HG03469 (cell line): ENCODE results near the gene ANKFY1.
"Not testable (repeated sequence)": the region's sequence is repeated elsewhere in the genome, so short reads cannot be mapped to it uniquely, and the experiment has no call there.

ENCODE experiments used
- ATAC-seq: cut with Tn5 transposase; IDR thresholded peaks from one replicate; pipeline ENCODE4 v1.9.1; 2021; ENCODE audit warnings: mild to moderate bottlenecking, moderate library complexity, moderate number of reproducible peaks; ENCODE audit not compliant: unreplicated experiment

Gene ANKFY1

DNA sequence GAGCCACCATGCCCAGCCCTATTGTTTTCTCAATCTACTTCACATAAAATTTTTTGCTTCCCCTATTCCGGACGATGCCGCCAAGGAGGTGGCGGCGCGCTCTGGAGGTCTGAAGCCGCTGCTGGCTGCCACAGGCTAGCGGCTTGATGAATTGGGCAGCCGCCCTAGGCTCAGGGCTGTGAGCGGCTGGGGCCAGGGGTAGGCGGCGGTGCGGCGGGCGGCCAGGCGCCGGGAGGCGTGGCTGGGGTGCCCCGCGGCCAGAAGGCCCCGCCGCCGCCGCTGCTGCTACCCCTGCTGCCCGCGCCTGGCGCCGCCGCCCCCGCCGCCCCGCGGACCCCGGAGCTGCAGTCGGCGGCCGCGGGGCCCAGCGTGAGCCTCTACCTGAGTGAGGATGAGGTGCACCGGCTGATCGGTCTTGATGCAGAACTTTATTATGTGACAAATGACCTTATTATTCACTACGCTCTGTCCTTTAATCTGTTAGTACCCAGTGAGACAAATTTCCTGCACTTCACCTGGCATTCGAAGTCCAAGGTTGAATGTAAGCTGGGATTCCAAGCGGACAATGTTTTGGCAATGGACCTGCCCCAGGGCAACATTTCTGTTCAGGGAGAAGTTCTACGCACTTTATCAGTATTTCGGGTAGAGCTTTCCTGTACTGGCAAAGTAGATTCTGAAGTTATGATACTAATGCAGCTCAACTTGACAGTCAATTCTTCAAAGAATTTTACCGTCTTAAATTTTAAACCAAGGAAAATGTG lies 41.7 kb downstream of the ANKFY1 start:
- ATAC-seq = no peak

DNA sequence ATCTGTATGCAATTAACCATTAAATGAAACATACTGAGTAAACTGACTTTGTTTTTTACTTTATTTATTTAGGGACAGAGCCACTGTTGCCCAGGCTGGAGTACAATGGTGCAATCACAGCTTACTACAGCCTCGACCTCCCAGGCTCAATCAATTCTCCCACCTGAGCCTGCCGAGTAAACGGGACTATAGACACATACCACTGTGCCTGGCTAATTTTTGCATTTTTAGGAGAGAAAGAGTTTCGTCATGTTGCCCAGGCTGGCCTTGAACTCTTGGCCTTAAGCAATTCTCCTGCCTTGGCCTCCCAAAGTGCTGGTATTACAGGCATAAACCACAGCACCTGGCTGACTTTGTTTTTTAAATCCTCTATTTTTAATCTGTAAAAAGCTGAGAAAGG lies 42.6 kb downstream of the ANKFY1 start:
- no peak for ATAC-seq

GRCh38 chr17:4220655-4221054 lies 43.1 kb downstream of the ANKFY1 start:
- ATAC-seq = no peak

- no peak for ATAC-seq
These were observed 44.5 kb downstream of the ANKFY1 start for GRCh38 chr17:4219241-4219640.

- ATAC-seq = no peak
These were observed 47.8 kb downstream of the ANKFY1 start for GRCh38 chr17:4215882-4216570.

GRCh38 chr17:4214157-4214556 lies 49.6 kb downstream of the ANKFY1 start:
- ATAC-seq = no peak

DNA sequence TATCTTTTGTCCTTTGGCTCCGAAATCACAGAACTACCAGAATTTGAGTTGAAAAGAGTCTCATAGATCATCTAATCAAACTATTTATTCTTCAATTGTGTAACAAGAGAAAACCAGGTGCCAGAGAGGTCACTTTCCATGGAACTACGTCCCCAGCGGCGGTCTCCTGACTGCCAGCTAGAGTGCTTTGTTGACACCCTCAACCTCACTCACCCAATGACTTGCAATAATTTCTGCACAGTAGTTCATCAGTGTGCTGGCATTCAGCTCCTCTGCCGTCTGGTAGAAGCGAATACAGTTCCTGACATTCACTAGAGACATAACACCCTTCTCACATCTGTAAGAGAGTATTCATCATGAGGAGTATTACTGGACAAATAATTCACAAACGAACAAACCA lies 54.2 kb downstream of the ANKFY1 start:
- ATAC-seq = no peak

- no peak for ATAC-seq
These were observed 55.5 kb downstream of the ANKFY1 start for GRCh38 chr17:4208238-4208637.

DNA sequence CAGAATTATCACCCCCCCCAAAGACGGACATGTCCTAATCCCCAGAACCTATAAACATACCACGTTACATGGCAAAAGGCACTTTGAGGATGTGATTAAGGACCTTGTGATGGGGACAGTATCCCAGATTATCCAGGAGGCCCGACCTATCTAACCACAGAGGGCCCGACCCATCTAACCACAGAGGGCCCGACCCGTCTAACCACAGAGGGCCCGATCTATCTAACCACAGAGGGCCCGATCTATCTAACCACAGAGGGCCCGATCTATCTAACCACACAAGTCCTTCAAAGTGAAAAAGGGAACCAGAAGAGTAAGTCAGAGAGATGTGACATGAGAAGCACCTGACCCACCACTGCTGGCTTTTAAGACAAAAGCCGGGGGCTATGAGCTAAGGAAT lies 56.8 kb downstream of the ANKFY1 start:
- ATAC-seq = no peak

DNA sequence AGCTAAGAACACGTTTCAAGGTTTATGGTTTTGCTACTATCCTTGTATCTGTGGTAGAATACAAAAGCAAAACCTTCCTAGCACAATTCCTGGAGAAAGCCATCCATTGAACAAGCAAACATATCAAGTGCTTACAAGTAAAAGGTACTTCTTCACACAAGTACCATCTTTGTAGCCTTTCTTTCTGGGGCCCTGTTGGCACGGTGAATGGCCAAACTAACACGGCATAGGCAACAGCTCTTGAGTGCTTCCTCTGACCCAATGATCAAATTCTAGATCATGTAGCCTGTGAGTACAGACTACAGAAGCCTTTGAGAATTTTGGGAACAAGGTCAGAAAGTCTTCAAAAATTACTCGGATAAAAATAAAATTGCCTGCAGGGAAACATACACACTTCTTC lies 57.9 kb downstream of the ANKFY1 start:
- no peak for ATAC-seq

DNA sequence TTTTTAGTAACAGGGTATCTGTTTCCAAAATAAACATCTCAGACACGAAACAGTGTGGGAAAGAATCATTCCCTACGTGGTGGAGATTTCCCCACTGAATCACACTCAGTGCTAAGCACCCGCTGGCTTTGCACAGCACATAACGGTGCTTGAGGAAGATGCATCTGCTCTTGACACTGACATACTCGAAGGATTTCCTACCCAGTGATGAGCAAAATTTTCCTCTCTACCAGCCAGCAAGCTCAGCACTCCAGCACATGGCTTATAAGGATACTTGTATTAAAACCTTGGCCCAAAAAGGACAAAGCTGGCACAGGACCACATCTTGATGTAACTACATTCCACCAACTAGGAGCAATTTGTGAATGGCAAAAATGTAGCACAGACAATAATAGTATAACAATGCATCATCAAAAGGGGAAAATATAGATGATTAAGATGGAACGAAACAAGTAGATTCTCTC lies 59.0 kb downstream of the ANKFY1 start:
- no peak for ATAC-seq

GRCh38 chr17:4204190-4204589 lies 59.6 kb downstream of the ANKFY1 start:
- ATAC-seq = no peak

DNA sequence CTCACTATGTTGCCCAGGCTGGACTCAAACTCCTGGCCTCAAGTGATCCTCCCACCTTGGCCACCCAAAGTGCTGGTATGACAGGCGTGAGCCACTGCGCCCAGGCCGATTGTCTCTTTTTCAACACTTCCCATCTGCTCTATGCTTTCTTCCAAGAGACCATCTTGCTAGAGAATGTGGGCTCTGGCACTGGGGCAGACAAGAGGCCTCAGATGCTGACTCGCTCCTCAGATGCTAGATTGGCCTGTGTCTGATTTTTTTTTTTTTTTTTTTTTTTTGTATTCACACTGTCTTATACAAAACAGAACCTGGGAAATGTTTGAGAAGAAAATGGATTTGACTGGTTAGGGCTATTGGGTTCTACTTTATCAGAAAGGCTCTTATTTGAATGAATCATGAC lies 62.6 kb downstream of the ANKFY1 start:
- no peak for ATAC-seq

- no peak for ATAC-seq
These were observed 63.9 kb downstream of the ANKFY1 start for GRCh38 chr17:4199818-4200402.

- ATAC-seq = no peak
These were observed 64.8 kb downstream of the ANKFY1 start for GRCh38 chr17:4198995-4199394.

- no peak for ATAC-seq
These were observed 68.5 kb downstream of the ANKFY1 start for GRCh38 chr17:4195306-4195705.

DNA sequence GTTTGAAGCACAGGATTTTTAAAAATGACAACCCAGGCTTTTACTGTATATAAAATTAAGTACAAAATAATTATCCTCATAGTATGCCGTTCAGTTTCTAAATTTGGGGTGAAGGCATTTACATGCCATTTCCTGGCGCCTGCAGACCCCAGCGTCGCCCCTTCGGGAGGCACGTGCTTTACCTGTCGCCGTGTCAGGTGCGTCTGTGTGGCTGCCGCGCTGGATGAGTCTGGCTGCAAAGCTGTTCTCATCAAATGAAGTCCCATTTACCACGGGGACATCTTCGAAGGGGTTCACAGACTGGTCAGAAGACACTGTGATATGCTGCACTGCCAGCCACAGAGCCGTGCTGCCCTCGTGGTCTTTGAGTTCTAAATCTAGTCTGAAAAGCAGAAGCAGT lies 69.0 kb downstream of the ANKFY1 start:
- no peak for ATAC-seq

DNA sequence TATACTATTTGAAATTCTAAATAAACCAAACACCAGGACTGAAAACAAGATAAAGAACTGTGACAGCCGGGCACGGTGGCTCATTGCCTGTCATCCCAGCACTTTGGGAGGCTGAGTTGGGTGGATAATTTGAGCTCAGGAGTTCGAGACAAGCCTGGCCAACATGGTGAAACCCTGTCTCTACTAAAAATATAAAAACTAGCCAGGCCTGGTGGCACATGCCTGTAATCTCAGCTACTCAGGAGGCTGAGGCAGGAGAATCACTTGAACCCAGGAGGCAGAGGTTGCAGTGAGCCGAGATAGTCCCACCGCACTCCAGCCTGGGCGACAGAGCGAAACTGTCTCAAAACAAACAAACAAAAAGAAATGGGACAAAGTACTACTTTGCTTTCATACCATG lies 73.0 kb downstream of the ANKFY1 start:
- ATAC-seq = not testable (repeated sequence)

- ATAC-seq = no peak
These were observed 74.5 kb downstream of the ANKFY1 start for GRCh38 chr17:4189280-4189679.

DNA sequence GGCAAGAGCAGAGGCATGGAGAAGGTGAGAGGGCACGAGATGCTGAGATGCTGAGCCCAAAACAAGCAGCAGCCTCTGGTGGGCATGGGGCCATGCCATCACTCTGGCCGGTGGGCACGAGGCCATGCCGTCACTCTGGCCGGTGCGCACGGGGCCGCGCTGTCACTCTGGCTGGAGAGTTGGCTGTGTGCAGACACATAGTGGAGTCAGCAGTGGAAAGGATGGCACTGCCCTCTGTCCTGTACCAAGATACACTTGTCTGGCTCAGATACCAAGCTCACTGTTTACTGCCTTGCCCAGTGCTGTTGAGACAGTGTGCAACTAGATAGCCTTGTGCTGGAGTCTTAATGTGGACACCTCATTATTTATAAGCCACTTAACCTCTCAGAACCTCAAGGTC lies 75.7 kb downstream of the ANKFY1 start:
- no peak for ATAC-seq

- no peak for ATAC-seq
These were observed 76.7 kb downstream of the ANKFY1 start for GRCh38 chr17:4187076-4187475.

- no peak for ATAC-seq
These were observed 77.4 kb downstream of the ANKFY1 start for GRCh38 chr17:4186357-4186881.
